Peyer's patch (tissue), 4 donors: ENCODE data around the gene SCFD1.

ENCODE experiments used
- POLR2A ChIP-seq, 2 donors: fragments of 450-650 bp; IDR thresholded peaks; one replicate each; pipeline ENCODE4 v1.5.1; 2017; ENCODE audit warnings: antibody characterized with exemption in 2 of 2, mild to moderate bottlenecking in 2 of 2, moderate library complexity in 2 of 2
- TF ChIP-seq, protein P1 (sequence below), 6 experiments: fragments of 450-650 bp in 4 of 6; fragments of 200-600 bp in 2 of 6; sonication (generic) in 1 of 6; IDR thresholded peaks; one replicate each; pipeline ENCODE4 v1.5.1; 2017 to 2019; ENCODE audit warnings: antibody characterized with exemption in 6 of 6, mild to moderate bottlenecking in 3 of 6, moderate library complexity in 1 of 6

DNA sequence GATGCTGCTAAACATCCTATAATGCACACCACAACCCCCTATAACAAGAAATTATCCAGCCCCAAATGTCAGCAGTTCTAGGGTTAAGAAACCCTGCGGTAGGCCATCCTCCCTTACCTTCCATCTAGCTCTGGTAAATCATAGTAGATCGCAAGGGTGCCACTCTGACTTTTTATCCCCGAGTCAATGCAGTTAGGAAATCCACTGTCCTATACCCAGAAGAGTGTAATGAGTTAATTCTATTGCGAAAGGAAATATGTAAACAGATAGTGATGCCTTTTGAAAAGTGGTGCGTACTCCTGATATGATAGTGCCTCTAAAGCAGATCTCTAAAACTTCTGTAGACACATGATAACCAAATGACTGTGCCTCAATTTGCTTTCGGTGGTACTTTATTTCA is 29.8 kb downstream of the SCFD1 start:
- TF ChIP-seq POLR2A (IDR thresholded peaks at IDR 0.05), result no peak
- TF ChIP-seq, protein P1, sequence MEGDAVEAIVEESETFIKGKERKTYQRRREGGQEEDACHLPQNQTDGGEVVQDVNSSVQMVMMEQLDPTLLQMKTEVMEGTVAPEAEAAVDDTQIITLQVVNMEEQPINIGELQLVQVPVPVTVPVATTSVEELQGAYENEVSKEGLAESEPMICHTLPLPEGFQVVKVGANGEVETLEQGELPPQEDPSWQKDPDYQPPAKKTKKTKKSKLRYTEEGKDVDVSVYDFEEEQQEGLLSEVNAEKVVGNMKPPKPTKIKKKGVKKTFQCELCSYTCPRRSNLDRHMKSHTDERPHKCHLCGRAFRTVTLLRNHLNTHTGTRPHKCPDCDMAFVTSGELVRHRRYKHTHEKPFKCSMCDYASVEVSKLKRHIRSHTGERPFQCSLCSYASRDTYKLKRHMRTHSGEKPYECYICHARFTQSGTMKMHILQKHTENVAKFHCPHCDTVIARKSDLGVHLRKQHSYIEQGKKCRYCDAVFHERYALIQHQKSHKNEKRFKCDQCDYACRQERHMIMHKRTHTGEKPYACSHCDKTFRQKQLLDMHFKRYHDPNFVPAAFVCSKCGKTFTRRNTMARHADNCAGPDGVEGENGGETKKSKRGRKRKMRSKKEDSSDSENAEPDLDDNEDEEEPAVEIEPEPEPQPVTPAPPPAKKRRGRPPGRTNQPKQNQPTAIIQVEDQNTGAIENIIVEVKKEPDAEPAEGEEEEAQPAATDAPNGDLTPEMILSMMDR (IDR thresholded peaks at IDR 0.05), result no peak
